Left lung (tissue), 10 donors: Measurements from ENCODE around the gene IGDCC3. TPM values are rescaled to one million over a fixed set of nuclear protein-coding genes. Genes with fewer than 3 reads are reported as not detected.

Experiments used
- ATAC-seq: fragments of 200-7000 bp; cut with Tn5 transposase; one replicate; pipeline ENCODE4 v1.9.1; 2020; ENCODE audit warnings: moderate library complexity
- DNase-seq, 4 donors: peaks; one replicate each; pipeline ENCODE4 v3.0.0-alpha.2; 2013 to 2020
- H3K27ac ChIP-seq, 2 donors: fragments of 200-600 bp; sonication (generic) in 1 of 2; one replicate each; pipeline versions ENCODE4 v1.5.0 to v1.8.0; 2020 to 2021
- H3K27me3 ChIP-seq, 2 donors: fragments of 200-600 bp; sonication (generic) in 1 of 2; one replicate each; pipeline versions ENCODE4 v1.5.0 to v1.8.0; 2020 to 2021
- H3K36me3 ChIP-seq, 2 donors: fragments of 200-600 bp; sonication (generic) in 1 of 2; one replicate each; pipeline versions ENCODE4 v1.5.0 to v1.8.0; 2020 to 2021
- H3K4me1 ChIP-seq, 2 donors: fragments of 200-600 bp; one replicate each; pipeline ENCODE4 v1.8.0; 2021
- H3K4me3 ChIP-seq, 2 donors: fragments of 200-600 bp; sonication (generic) in 1 of 2; one replicate each; pipeline versions ENCODE4 v1.5.0 to v1.8.0; 2020 to 2021; ENCODE audit warnings: mild to moderate bottlenecking in 1 of 2
- H3K9me3 ChIP-seq, 2 donors: fragments of 200-600 bp; sonication (generic) in 1 of 2; one replicate each; pipeline versions ENCODE4 v1.5.0 to v1.8.0; 2020 to 2021
- intact Hi-C, 2 donors: fragments of 100-400 bp; cut with DNase I; formaldehyde crosslinking; loops; one replicate each; pipeline versions ENCODE4 v1.11.2 to v1.14.2; 2022
- polyA plus RNA-seq, 6 donors: library from polyadenylated mRNA; unstranded; fragments of 120-200 nt; gene quantifications; one replicate each; pipeline ENCODE4 v1.2.1, GENCODE V29; 2013; ENCODE audit not compliant: insufficient read length in 6 of 6
- total RNA-seq, 2 donors: library from RNA; stranded (reverse); fragmentation: NEBNext Ultra II Directional; extraction: Animal tissue kit (Norgen Biotek cat#: 25700); gene quantifications; one replicate each; pipeline ENCODE4 v1.2.1, GENCODE V29; 2021
- TF ChIP-seq, protein P1 (sequence below), 2 donors: fragments of 200-600 bp; sonication (generic) in 1 of 2; IDR thresholded peaks; one replicate each; pipeline versions ENCODE4 v1.5.0 to v1.8.0; 2021; ENCODE audit warnings: antibody characterized with exemption in 2 of 2
- donor health status: DM: no; HTN: yes; CAD: no.
- donor health status: DM: no; HTN: no; CAD: no.

The IGDCC3 gene
- total and polyA plus RNA-seq, 8 donors: 0.20 to 12.8 (median 11.5) TPM; not detected in 1

DNA sequence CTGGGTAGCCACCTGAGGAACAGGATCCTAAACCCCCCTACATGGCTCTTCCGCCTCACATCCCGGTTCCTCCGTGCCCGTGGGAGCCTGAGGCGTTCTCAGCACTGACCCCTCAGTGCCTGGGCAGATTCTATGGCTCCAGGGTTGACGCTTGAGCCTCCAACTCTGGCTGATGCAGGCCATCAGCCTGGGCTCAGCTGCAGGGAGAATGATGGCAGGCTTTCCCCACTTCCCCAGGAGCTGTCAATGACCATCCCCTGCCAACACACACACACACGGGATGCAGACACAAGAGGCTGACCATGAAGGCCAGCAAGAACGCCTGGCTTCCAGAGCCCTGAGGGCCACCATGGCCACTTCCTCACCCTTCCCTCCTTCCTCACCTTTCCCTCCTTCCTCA, 15.8 kb upstream of the IGDCC3 start:
- TF ChIP-seq, protein P1, sequence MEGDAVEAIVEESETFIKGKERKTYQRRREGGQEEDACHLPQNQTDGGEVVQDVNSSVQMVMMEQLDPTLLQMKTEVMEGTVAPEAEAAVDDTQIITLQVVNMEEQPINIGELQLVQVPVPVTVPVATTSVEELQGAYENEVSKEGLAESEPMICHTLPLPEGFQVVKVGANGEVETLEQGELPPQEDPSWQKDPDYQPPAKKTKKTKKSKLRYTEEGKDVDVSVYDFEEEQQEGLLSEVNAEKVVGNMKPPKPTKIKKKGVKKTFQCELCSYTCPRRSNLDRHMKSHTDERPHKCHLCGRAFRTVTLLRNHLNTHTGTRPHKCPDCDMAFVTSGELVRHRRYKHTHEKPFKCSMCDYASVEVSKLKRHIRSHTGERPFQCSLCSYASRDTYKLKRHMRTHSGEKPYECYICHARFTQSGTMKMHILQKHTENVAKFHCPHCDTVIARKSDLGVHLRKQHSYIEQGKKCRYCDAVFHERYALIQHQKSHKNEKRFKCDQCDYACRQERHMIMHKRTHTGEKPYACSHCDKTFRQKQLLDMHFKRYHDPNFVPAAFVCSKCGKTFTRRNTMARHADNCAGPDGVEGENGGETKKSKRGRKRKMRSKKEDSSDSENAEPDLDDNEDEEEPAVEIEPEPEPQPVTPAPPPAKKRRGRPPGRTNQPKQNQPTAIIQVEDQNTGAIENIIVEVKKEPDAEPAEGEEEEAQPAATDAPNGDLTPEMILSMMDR (IDR thresholded peaks at IDR 0.05): no peak
- intact Hi-C loops: no loop called here
- peaks cover 37 to 79% of the 10 kb centered on the region in 2 donors for H3K27me3 ChIP-seq
- H3K27ac ChIP-seq: no peak overlapping the region
- ATAC-seq: no peak
- no peaks in the 10 kb centered on the region for H3K9me3 ChIP-seq
- H3K4me1 ChIP-seq: no peaks in the 10 kb centered on the region
- no peak overlapping the region for H3K4me3 ChIP-seq
- H3K36me3 ChIP-seq: no peaks in the 10 kb centered on the region
- DNase-seq: no peak

DNA sequence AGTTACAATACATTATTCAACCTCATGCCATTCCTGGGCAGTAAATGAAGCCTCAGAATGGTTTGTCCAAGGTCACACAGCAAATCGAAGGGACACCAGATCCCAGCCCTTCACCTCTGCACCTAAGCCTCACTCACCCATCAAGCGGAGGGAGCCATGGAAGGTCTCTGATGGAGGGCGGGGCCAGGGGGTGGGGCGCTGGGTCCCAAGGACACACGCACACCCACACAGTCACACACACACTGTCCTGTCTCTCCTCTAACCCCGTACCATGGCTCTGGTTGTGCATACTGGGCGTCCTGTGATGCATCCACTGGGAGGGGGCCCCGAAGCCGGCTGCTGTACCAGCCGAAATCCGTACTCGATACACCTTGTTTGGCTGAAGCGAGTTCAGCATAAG, 15.3 kb upstream of the IGDCC3 start:
- intact Hi-C loops: no loop called here
- no peak overlapping the region for H3K27ac ChIP-seq
- H3K36me3 ChIP-seq: no peaks in the 10 kb centered on the region
- TF ChIP-seq, protein P1 (IDR thresholded peaks at IDR 0.05): no peak
- H3K27me3 ChIP-seq: peaks cover 37 to 74% of the 10 kb centered on the region in 2 donors
- H3K4me3 ChIP-seq: no peak overlapping the region
- H3K9me3 ChIP-seq: no peaks in the 10 kb centered on the region
- no peaks in the 10 kb centered on the region for H3K4me1 ChIP-seq
- no peak for ATAC-seq
- DNase-seq: no peak

DNA sequence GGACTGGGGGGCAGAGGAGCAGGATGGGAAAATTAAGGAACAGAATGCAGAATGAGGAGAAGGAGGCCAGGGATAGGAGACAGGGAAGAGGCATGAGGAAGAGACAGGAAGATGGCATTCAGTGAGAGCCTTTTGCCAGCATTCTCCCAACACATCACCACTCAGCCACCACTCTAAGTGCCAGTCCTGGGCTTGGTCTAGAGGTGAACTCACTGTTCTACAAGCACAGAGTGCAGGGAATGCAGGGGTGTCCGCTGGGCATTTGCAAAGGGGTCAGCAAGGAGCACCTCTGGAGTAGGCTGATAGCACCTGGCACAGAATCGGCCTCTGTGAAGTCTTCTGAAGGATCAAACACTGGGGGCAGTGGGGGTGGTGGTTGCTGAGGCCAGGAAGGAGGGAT, 14.6 kb upstream of the IGDCC3 start:
- Histone ChIP-seq H3K4me1 (no peaks in the 10 kb centered on the region), H3K27me3 (peaks cover 29 to 67% of the 10 kb centered on the region in 2 donors), H3K4me3 (no peak overlapping the region), H3K36me3 (no peaks in the 10 kb centered on the region), H3K27ac (no peak overlapping the region), H3K9me3 (no peaks in the 10 kb centered on the region)
- intact Hi-C loops: no loop called here
- DNase-seq (no peak), ATAC-seq (no peak)
- TF ChIP-seq, protein P1 (IDR thresholded peaks at IDR 0.05): no peak

DNA sequence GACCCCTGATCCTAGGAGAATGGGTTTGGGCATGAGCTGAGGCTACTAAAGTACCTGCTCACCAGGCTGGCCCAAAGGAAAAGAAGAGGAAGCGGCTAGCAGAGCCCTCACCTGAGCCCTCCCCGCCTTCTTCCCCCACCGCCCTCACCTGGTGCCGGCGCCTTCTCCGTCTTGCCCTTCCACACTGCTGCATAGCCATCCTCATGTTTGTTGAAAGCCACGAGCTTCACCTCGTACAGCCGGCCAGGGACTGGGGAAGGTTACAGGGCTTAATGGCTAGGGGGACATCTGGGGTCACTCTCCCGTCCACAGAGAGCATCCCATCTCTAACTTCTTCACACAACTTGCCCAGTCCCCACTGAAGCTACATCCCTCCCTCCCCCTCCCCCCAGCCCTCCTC, 13.9 kb upstream of the IGDCC3 start:
- ATAC-seq (no peak), DNase-seq (no peak)
- Histone ChIP-seq H3K4me1 (no peaks in the 10 kb centered on the region), H3K9me3 (no peaks in the 10 kb centered on the region), H3K27me3 (peaks cover 23 to 61% of the 10 kb centered on the region in 2 donors), H3K27ac (no peak overlapping the region), H3K4me3 (no peak overlapping the region), H3K36me3 (no peaks in the 10 kb centered on the region)
- intact Hi-C loops: no loop called here
- TF ChIP-seq, protein P1 (IDR thresholded peaks at IDR 0.05): no peak

DNA sequence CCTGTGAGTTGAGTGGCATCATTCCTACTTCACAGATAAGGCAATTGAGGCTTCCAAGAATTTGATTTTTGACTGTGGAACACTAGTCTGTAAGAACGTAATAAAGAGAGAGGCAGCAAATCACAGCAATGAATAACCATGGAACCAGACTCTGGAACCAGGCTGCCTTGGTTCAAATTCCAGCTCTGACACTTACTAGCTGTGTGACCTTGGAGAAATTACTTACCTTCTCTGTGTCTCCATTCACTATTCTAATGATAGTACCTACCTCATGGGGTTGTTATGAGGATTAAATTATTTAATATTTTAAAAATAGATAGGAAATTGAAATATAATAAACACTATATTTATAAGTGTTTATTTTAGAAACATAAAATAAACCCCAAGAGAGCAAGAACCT, 12.6 kb upstream of the IGDCC3 start:
- no peaks in the 10 kb centered on the region for H3K36me3 ChIP-seq
- H3K9me3 ChIP-seq: no peaks in the 10 kb centered on the region
- DNase-seq: no peak
- H3K27ac ChIP-seq: no peak overlapping the region
- intact Hi-C loops: no loop called here
- no peak overlapping the region for H3K4me3 ChIP-seq
- H3K27me3 ChIP-seq: peaks cover 11 to 49% of the 10 kb centered on the region in 2 donors
- peaks cover 1 to 2% of the 10 kb centered on the region in 2 donors for H3K4me1 ChIP-seq
- TF ChIP-seq, protein P1 (IDR thresholded peaks at IDR 0.05): no peak
- ATAC-seq: no peak
